Hematopoietic multipotent progenitor cell treated with erythropoietin and hydrocortisone succinate and interleukin-3 and kit ligand, for 4 days (in vitro differentiated cells): ENCODE results near the gene GP9.
A peak's percentile ranks its signal among the peaks of the same experiment; 100 is the strongest.
"Not testable (repeated sequence)": the region's sequence is repeated elsewhere in the genome, so short reads cannot be mapped to it uniquely, and the experiment has no call there.

Experiments
- DNase-seq: peaks from one replicate; pipeline ENCODE4 v3.0.0-alpha.2; 2015

GP9 gene

GRCh38 chr3:129081503-129081902 is 20.9 kb downstream of the GP9 start:
- DNase-seq: no peak

GRCh38 chr3:129082026-129082425 is 21.4 kb downstream of the GP9 start:
- no peak for DNase-seq

- DNase-seq: no peak
These were observed 23.9 kb downstream of the GP9 start for GRCh38 chr3:129084501-129084900.

- DNase-seq: no peak
These were observed 24.7 kb downstream of the GP9 start for GRCh38 chr3:129085165-129085715.

- DNase-seq: no peak
These were observed 25.2 kb downstream of the GP9 start for GRCh38 chr3:129085818-129086217.

GRCh38 chr3:129087138-129087702 is 26.6 kb downstream of the GP9 start:
- DNase-seq: no peak

- peak; percentile 74 for DNase-seq
These were observed 27.3 kb downstream of the GP9 start for GRCh38 chr3:129087904-129088303.

GRCh38 chr3:129088312-129088711 is 27.7 kb downstream of the GP9 start:
- DNase-seq: not testable (repeated sequence)

- DNase-seq: no peak
These were observed 34.7 kb downstream of the GP9 start for GRCh38 chr3:129095285-129095684.

GRCh38 chr3:129100274-129100673 is 39.7 kb downstream of the GP9 start:
- DNase-seq: no peak

- DNase-seq: no peak
These were observed 41.0 kb downstream of the GP9 start for GRCh38 chr3:129101370-129102138.

- no peak for DNase-seq
These were observed 42.7 kb downstream of the GP9 start for GRCh38 chr3:129103296-129103695.

- DNase-seq: no peak
These were observed 43.5 kb downstream of the GP9 start for GRCh38 chr3:129104051-129104450.

GRCh38 chr3:129104498-129105079 is 44.0 kb downstream of the GP9 start:
- no peak for DNase-seq

GRCh38 chr3:129105862-129106261 is 45.3 kb downstream of the GP9 start:
- DNase-seq: no peak

- no peak for DNase-seq
These were observed 45.7 kb downstream of the GP9 start for GRCh38 chr3:129106320-129106719.

GRCh38 chr3:129106866-129107565 is 46.4 kb downstream of the GP9 start:
- DNase-seq: no peak

GRCh38 chr3:129107793-129108192 is 47.2 kb downstream of the GP9 start:
- no peak for DNase-seq

- not testable (repeated sequence) for DNase-seq
These were observed 50.6 kb downstream of the GP9 start for GRCh38 chr3:129111076-129111780.
